Vagina (tissue), 2 donors: ENCODE results near the gene NPRL2.

Source experiments
- POLR2A ChIP-seq, 2 donors: fragments of 450-650 bp; IDR thresholded peaks; one replicate each; pipeline ENCODE4 v1.6.1; 2017; ENCODE audit warnings: antibody characterized with exemption in 2 of 2, mild to moderate bottlenecking in 2 of 2, moderate library complexity in 2 of 2
- TF ChIP-seq, protein P1 (sequence below), 3 experiments: fragments of 450-650 bp in 2 of 3; fragments of 200-600 bp in 1 of 3; sonication (generic) in 1 of 3; IDR thresholded peaks; one replicate each; pipeline ENCODE4 v1.5.1; 2017 to 2019; ENCODE audit warnings: antibody characterized with exemption in 3 of 3, mild to moderate bottlenecking in 2 of 3, moderate library complexity in 2 of 3

DNA sequence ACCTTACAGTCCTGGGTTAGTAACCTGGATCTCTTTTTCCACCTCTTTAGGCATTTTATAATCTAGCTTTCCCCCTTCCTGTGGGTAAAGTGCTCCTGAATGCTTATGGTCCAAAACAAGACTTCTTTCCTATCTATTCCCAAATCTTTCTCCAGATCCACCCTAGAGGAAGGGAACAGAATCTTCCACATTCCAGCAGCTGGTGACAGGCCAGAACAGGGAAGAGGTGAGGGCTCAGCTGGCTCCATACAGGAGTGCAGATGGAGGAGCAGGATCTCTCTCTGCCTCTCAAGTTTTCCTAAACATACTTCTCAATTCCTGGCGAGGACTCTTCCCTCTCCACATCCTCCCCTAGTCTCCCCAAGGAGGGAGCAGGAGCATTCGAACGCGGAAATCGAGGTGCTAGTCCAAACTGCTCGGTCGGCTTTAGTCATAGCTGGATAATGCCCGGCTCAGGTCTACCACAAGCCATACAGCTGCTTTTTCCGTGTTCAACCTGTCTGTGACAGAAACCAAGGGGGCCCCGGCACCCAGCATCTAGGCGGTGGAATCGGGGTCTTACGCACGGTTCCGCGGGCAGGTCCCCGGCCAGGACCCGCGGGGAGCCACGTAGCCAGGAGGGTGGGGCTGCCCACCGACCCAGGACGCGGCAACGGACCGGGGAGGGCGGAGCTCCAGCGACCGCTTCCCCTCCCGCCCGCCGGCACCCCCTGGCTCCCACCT lies 14.0 kb downstream of the NPRL2 start:
- no peak for TF ChIP-seq POLR2A (IDR thresholded peaks at IDR 0.05)
- TF ChIP-seq, protein P1, sequence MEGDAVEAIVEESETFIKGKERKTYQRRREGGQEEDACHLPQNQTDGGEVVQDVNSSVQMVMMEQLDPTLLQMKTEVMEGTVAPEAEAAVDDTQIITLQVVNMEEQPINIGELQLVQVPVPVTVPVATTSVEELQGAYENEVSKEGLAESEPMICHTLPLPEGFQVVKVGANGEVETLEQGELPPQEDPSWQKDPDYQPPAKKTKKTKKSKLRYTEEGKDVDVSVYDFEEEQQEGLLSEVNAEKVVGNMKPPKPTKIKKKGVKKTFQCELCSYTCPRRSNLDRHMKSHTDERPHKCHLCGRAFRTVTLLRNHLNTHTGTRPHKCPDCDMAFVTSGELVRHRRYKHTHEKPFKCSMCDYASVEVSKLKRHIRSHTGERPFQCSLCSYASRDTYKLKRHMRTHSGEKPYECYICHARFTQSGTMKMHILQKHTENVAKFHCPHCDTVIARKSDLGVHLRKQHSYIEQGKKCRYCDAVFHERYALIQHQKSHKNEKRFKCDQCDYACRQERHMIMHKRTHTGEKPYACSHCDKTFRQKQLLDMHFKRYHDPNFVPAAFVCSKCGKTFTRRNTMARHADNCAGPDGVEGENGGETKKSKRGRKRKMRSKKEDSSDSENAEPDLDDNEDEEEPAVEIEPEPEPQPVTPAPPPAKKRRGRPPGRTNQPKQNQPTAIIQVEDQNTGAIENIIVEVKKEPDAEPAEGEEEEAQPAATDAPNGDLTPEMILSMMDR (IDR thresholded peaks at IDR 0.05), result no peak
